A673 (cell line): ENCODE data around the gene TUBB. TPM values are rescaled to one million over a fixed set of nuclear protein-coding genes. Genes with fewer than 3 reads are reported as not detected.

Experiments
- BruUV-seq: library from RNA; stranded (reverse); fragments of 400-500 nt; replicated peaks from 2 replicates; lab custom pipeline; 2021; lab: Mats Ljungman, UMichigan
- CTCF ChIA-PET: fragments of 300-600 bp; sonication (Branson Sonifier 250); formaldehyde crosslinking; loops from one replicate; lab custom pipeline; 2022; ENCODE audit warnings: antibody characterized with exemption; lab: Charles Lee
- POLR2A ChIA-PET: fragments of 300-600 bp; sonication (Branson Sonifier 250); formaldehyde crosslinking; loops from one replicate; lab custom pipeline; 2022; ENCODE audit warnings: antibody characterized with exemption; ENCODE audit not compliant: low non-redundant PET; lab: Charles Lee
- DNase-seq: peaks from one replicate; pipeline ENCODE4 v3.0.0-alpha.2; 2015; ENCODE audit warnings: low spot score
- H3K27ac ChIP-seq: fragments of 200-600 bp; sonication (generic); 2 replicates; pipeline ENCODE4 v1.5.1; 2016; ENCODE audit warnings: mixed run types, low read depth, mild to moderate bottlenecking, mixed read lengths, antibody characterized with exemption, low read length; ENCODE audit not compliant: poor library complexity, severe bottlenecking
- H3K27me3 ChIP-seq: fragments of 200-600 bp; sonication (generic); replicated peaks from 2 replicates; pipeline ENCODE4 v1.6.1; 2017; ENCODE audit warnings: mixed run types, low read depth, mild to moderate bottlenecking, mixed read lengths, antibody characterized with exemption, low read length; ENCODE audit not compliant: insufficient read depth, poor library complexity
- H3K36me3 ChIP-seq: fragments of 200-600 bp; sonication (generic); 2 replicates; pipeline ENCODE4 v1.6.1; 2016; ENCODE audit warnings: mixed run types, mild to moderate bottlenecking, mixed read lengths, antibody characterized with exemption, low read length; ENCODE audit not compliant: insufficient read depth, poor library complexity, severe bottlenecking
- H3K4me1 ChIP-seq: fragments of 200-600 bp; sonication (generic); 2 replicates; pipeline ENCODE4 v1.6.1; 2017; ENCODE audit warnings: mixed run types, mild to moderate bottlenecking, mixed read lengths, antibody characterized with exemption, low read length; ENCODE audit not compliant: insufficient read depth, poor library complexity, severe bottlenecking
- H3K4me3 ChIP-seq: fragments of 200-600 bp; sonication (generic); 2 replicates; pipeline ENCODE4 v1.5.1; 2016; ENCODE audit warnings: low read depth, mixed run types, mild to moderate bottlenecking, mixed read lengths, low read length; ENCODE audit not compliant: poor library complexity, severe bottlenecking
- H3K9me3 ChIP-seq: fragments of 200-600 bp; sonication (generic); 2 replicates; pipeline ENCODE4 v1.6.1; 2016; ENCODE audit warnings: mixed run types, low read depth, mild to moderate bottlenecking, mixed read lengths, antibody characterized with exemption, low read length; ENCODE audit not compliant: poor library complexity, severe bottlenecking
- EZH2 ChIP-seq: fragments of 200-600 bp; sonication (generic); IDR thresholded peaks from 2 replicates; pipeline ENCODE4 v1.6.1; 2017; ENCODE audit warnings: borderline replicate concordance, low read depth, mild to moderate bottlenecking, mixed read lengths, antibody characterized with exemption, low read length; ENCODE audit not compliant: poor library complexity, severe bottlenecking
- intact Hi-C: fragments of 100-400 bp; cut with micrococcal nuclease; formaldehyde crosslinking; loops from one replicate; pipeline ENCODE4 v1.10.0; 2022; ENCODE audit not compliant: unreplicated experiment
- total RNA-seq: library from RNA; stranded (reverse); gene quantifications from 2 replicates; pipeline ENCODE4 v1.2.3, GENCODE V29; 2021
- TF ChIP-seq, protein P1 (sequence below): fragments of 300-800, 200-600 bp; sonication (generic); conservative IDR thresholded peaks from 2 replicates; pipeline ENCODE4 v1.5.1; 2017; ENCODE audit warnings: low read depth, mild to moderate bottlenecking, antibody characterized with exemption, low read length, moderate library complexity, mixed read lengths

Gene TUBB
- total RNA-seq, 1 experiment from 2014 or later = 1,936 TPM

DNA sequence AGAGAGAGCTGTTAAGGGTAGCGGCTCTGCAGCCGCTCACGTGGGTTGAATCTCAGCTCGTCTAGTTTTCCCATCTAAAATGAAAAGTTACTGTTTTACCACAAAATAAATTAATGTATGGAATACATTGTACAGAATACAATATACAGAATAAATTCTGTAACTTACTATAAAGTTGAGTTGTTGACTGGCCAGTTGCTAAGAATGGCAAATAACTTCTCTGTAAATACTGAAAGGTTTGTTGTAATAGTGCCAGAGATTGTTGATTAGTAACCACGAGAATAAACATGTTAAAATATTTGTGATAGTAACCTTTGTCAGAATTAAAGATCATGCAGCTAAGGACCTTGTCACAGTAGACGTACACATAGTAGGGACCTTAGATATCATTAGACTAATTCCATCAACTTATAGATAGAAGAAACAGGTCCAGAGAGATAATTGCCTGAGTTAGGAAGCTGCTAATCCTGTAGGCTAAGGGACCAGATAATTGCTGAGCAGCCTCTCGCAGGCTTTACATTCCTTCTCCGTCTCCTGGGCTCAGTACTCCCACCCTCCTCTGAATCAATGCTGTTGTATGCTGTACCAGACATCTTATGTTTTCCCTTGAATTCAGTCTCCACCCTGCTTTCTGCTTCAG is 28.8 kb upstream of the TUBB start:
- TSS peak; percentile 25 for BruUV-seq
- H3K27me3 ChIP-seq = no peaks in the 10 kb centered on the region
- DNase-seq = peak; percentile 54
- peak overlapping the region; percentile 70 for H3K27ac ChIP-seq
- peak overlapping the region; percentile 75 for H3K4me3 ChIP-seq
- H3K9me3 ChIP-seq = no peaks in the 10 kb centered on the region
- ChIA-PET CTCF (no interaction called here), POLR2A (no interaction called here)
- intact Hi-C loops = loop anchor here (2.0 kb wide), 1 partner anchor 25 kb away; the partner anchor contains the start of gene MDC1
- H3K36me3 ChIP-seq = no peaks in the 10 kb centered on the region
- no peak for TF ChIP-seq EZH2
- TF ChIP-seq, protein P1, sequence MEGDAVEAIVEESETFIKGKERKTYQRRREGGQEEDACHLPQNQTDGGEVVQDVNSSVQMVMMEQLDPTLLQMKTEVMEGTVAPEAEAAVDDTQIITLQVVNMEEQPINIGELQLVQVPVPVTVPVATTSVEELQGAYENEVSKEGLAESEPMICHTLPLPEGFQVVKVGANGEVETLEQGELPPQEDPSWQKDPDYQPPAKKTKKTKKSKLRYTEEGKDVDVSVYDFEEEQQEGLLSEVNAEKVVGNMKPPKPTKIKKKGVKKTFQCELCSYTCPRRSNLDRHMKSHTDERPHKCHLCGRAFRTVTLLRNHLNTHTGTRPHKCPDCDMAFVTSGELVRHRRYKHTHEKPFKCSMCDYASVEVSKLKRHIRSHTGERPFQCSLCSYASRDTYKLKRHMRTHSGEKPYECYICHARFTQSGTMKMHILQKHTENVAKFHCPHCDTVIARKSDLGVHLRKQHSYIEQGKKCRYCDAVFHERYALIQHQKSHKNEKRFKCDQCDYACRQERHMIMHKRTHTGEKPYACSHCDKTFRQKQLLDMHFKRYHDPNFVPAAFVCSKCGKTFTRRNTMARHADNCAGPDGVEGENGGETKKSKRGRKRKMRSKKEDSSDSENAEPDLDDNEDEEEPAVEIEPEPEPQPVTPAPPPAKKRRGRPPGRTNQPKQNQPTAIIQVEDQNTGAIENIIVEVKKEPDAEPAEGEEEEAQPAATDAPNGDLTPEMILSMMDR = no peak
- H3K4me1 ChIP-seq = peaks cover 24% of the 10 kb centered on the region

DNA sequence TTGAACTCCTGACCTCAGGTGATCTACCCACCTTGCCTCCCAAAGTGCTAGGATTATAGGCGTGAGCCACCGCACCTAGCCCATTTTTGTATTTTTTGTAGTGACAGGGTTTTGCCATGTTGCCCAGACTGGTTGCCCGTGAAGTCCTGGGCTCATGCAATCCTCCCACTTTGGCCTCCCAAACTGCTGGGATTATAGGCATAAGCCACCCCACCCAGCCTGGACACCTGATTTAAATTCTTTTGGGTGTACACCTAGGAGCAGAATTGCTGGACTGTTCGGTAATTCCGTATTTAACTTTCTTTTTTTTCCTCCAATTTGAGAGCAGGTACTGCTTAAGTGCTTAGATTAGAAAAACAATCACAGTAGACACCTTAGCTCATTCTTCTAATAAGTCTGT is 23.7 kb upstream of the TUBB start:
- TF ChIP-seq, protein P1 = no peak
- TF ChIP-seq EZH2 = no peak
- DNase-seq = no peak
- ChIA-PET CTCF (no interaction called here), POLR2A (no interaction called here)
- no peak overlapping the region for H3K27ac ChIP-seq
- H3K27me3 ChIP-seq = no peaks in the 10 kb centered on the region
- H3K4me1 ChIP-seq = peaks cover 4% of the 10 kb centered on the region
- H3K36me3 ChIP-seq = peaks cover 13% of the 10 kb centered on the region
- intact Hi-C loops = no loop called here
- H3K4me3 ChIP-seq = no peak overlapping the region
- H3K9me3 ChIP-seq = no peaks in the 10 kb centered on the region
- BruUV-seq = no TSS peak

DNA sequence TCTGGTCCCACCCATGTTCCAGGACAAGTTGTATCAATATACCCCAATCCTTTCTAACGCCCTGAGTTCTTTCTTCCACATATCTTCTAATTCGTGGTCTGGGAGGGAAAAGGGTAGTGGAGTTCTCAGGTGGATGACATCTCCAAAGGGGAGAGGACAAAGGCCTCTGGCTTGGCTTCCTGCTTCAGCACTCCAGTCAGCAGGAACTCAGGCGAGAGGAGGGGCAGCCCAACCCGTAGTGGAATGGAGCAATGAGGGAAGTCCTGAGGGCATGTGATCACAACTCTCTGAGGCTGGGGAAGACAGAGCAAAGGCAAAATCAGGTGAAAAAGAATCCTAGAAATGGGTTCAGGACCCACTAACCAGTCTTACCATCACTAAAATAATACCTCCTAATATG is 19.8 kb upstream of the TUBB start:
- BruUV-seq = no TSS peak
- TF ChIP-seq EZH2 = no peak
- TF ChIP-seq, protein P1 = no peak
- no peaks in the 10 kb centered on the region for H3K4me1 ChIP-seq
- no peaks in the 10 kb centered on the region for H3K27me3 ChIP-seq
- intact Hi-C loops = no loop called here
- H3K36me3 ChIP-seq = peaks cover 24% of the 10 kb centered on the region
- H3K27ac ChIP-seq = no peak overlapping the region
- ChIA-PET CTCF (no interaction called here), POLR2A (interaction anchor here (0.6 kb wide), 1 partner anchor 36 kb away, joined by 5 read pairs; no protein-coding TSS in a partner anchor)
- no peak for DNase-seq
- no peak overlapping the region for H3K4me3 ChIP-seq
- H3K9me3 ChIP-seq = no peaks in the 10 kb centered on the region
